GM08714 (cell line): Measurements from ENCODE around the gene PRKAA1.
"Not testable (repeated sequence)": the region's sequence is repeated elsewhere in the genome, so short reads cannot be mapped to it uniquely, and the experiment has no call there.

ENCODE experiments used
- H3K4me3 ChIP-seq: fragments of 200-500 bp; sonication (Bioruptor generic); 2 replicates; pipeline ENCODE4 v1.5.1; 2014; ENCODE audit warnings: mild to moderate bottlenecking, low read length, inconsistent platforms
- ZNF274 ChIP-seq: IDR thresholded peaks from 2 replicates; pipeline ENCODE4 v1.6.1; 2012; ENCODE audit warnings: mild to moderate bottlenecking, low read depth, low read length

The PRKAA1 gene

GRCh38 chr5:40743771-40744170 lies 54.4 kb downstream of the PRKAA1 start:
- TF ChIP-seq ZNF274, result no peak
- no peak overlapping the region for H3K4me3 ChIP-seq

- H3K4me3 ChIP-seq, result no peak overlapping the region
- no peak for TF ChIP-seq ZNF274
Observed at GRCh38 chr5:40738502-40738901, 59.7 kb downstream of the PRKAA1 start.

- no peak for TF ChIP-seq ZNF274
- H3K4me3 ChIP-seq, result no peak overlapping the region
Observed at GRCh38 chr5:40736103-40736875, 61.9 kb downstream of the PRKAA1 start.

- no peak overlapping the region for H3K4me3 ChIP-seq
- no peak for TF ChIP-seq ZNF274
Observed at GRCh38 chr5:40735609-40736008, 62.6 kb downstream of the PRKAA1 start.

GRCh38 chr5:40734986-40735385 lies 63.2 kb downstream of the PRKAA1 start:
- no peak overlapping the region for H3K4me3 ChIP-seq
- TF ChIP-seq ZNF274, result no peak

- no peak for TF ChIP-seq ZNF274
- H3K4me3 ChIP-seq, result no peak overlapping the region
Observed at GRCh38 chr5:40733879-40734563, 64.2 kb downstream of the PRKAA1 start.

- TF ChIP-seq ZNF274, result no peak
- no peak overlapping the region for H3K4me3 ChIP-seq
Observed at GRCh38 chr5:40733434-40733833, 64.7 kb downstream of the PRKAA1 start.

GRCh38 chr5:40722497-40722911 lies 75.7 kb downstream of the PRKAA1 start:
- H3K4me3 ChIP-seq, result not testable (repeated sequence)

GRCh38 chr5:40720069-40720468 lies 78.1 kb downstream of the PRKAA1 start:
- TF ChIP-seq ZNF274, result no peak
- no peak overlapping the region for H3K4me3 ChIP-seq

- no peak for TF ChIP-seq ZNF274
- no peak overlapping the region for H3K4me3 ChIP-seq
Observed at GRCh38 chr5:40717281-40717680, 80.9 kb downstream of the PRKAA1 start.

- no peak for TF ChIP-seq ZNF274
- H3K4me3 ChIP-seq, result no peak overlapping the region
Observed at GRCh38 chr5:40716590-40716989, 81.6 kb downstream of the PRKAA1 start.

- no peak overlapping the region for H3K4me3 ChIP-seq
- TF ChIP-seq ZNF274, result no peak
Observed at GRCh38 chr5:40716000-40716399, 82.2 kb downstream of the PRKAA1 start.

- no peak for TF ChIP-seq ZNF274
Observed at GRCh38 chr5:40714001-40714400, 84.2 kb downstream of the PRKAA1 start.

GRCh38 chr5:40710575-40710974 lies 87.6 kb downstream of the PRKAA1 start:
- H3K4me3 ChIP-seq, result not testable (repeated sequence)

More at GRCh38 chr5:40714001-40714400, 84.2 kb downstream of the PRKAA1 start:
- H3K4me3 ChIP-seq, result no peak overlapping the region
